ENCODE measurements around the gene DBX1.

Gene DBX1

DNA sequence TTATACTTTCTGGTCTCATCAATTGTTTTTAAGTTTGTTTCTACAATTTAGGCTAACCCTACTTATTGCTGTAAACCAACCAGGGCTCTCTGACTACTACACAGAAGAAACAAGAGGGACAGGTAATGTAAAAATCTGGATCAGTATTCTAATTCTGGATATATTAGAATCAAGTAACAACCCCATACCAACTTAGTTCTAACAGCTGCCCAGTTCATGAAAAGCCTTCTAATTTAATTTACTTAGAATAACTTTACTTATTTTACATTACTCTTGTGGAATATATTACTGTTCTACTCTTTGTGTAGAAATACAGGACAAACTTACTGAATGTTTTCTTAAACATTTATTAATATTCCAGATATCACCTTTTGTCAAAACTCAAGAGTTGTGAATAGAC is 45.5 kb upstream of the DBX1 start:
- Histone ChIP-seq H3K4me1 (ENCODE audit: insufficient read depth, low read length, poor library complexity, severe bottlenecking) (no peaks in the 10 kb centered on the region), H3K9ac (ENCODE audit: low read depth, low read length, poor library complexity, severe bottlenecking) (no peak overlapping the region), H3K9me3 (ENCODE audit: insufficient read depth, low read depth, low read length) (no peaks in the 10 kb centered on the region), H3K36me3 (ENCODE audit: insufficient read depth, low read length) (no peaks in the 10 kb centered on the region), H3F3A (ENCODE audit: low read depth) (no peaks in the 10 kb centered on the region), H3K79me2 (ENCODE audit: insufficient read depth, low read length) (no peaks in the 10 kb centered on the region), H3K9me2 (replicated peaks; ENCODE audit: low read depth, low read length) (no peaks in the 10 kb centered on the region), H2AFZ (ENCODE audit: low read length) (no peak overlapping the region), H3K27me3 (ENCODE audit: insufficient read depth, low read length, poor library complexity, severe bottlenecking) (no peaks in the 10 kb centered on the region), H4K20me1 (ENCODE audit: insufficient read depth, low read length, poor library complexity, severe bottlenecking) (no peaks in the 10 kb centered on the region), H3K4me3 (ENCODE audit: low read length, poor library complexity, severe bottlenecking) (no peak overlapping the region), H3K4me2 (ENCODE audit: low read depth, low read length, poor library complexity, severe bottlenecking) (no peak overlapping the region)
- no peak for TF ChIP-seq EZH2phosphoT487 (IDR thresholded peaks at IDR 0.05; ENCODE audit: borderline replicate concordance)
- TF ChIP-seq, protein P1, sequence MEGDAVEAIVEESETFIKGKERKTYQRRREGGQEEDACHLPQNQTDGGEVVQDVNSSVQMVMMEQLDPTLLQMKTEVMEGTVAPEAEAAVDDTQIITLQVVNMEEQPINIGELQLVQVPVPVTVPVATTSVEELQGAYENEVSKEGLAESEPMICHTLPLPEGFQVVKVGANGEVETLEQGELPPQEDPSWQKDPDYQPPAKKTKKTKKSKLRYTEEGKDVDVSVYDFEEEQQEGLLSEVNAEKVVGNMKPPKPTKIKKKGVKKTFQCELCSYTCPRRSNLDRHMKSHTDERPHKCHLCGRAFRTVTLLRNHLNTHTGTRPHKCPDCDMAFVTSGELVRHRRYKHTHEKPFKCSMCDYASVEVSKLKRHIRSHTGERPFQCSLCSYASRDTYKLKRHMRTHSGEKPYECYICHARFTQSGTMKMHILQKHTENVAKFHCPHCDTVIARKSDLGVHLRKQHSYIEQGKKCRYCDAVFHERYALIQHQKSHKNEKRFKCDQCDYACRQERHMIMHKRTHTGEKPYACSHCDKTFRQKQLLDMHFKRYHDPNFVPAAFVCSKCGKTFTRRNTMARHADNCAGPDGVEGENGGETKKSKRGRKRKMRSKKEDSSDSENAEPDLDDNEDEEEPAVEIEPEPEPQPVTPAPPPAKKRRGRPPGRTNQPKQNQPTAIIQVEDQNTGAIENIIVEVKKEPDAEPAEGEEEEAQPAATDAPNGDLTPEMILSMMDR (conservative IDR thresholded peaks at IDR 0.05; ENCODE audit: low read length), result no peak

DNA sequence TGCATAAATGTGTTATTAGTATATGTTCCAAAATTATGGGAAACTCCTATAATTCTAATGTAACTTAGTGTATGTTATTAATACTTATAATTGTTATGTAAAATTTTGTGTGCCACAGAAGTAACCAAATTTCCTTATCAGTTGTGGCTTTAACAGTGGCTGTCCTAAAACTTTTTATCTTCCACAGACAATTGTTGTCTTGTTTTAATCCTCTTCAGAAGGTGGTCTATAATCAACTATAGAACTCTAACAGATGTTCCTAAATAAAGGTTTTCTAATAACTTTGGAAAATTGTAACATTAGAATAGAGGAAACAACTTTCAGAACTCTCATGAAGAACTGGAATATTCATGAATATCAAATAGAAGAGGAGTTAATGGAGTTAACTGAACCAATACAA is 44.4 kb upstream of the DBX1 start:
- Histone ChIP-seq H3K36me3 (ENCODE audit: insufficient read depth, low read length) (no peaks in the 10 kb centered on the region), H4K20me1 (ENCODE audit: insufficient read depth, low read length, poor library complexity, severe bottlenecking) (no peaks in the 10 kb centered on the region), H3K27me3 (ENCODE audit: insufficient read depth, low read length, poor library complexity, severe bottlenecking) (no peaks in the 10 kb centered on the region), H2AFZ (ENCODE audit: low read length) (no peak overlapping the region), H3K4me2 (ENCODE audit: low read depth, low read length, poor library complexity, severe bottlenecking) (no peak overlapping the region), H3K4me3 (ENCODE audit: low read length, poor library complexity, severe bottlenecking) (no peak overlapping the region), H3K9ac (ENCODE audit: low read depth, low read length, poor library complexity, severe bottlenecking) (no peak overlapping the region), H3K79me2 (ENCODE audit: insufficient read depth, low read length) (no peaks in the 10 kb centered on the region), H3K4me1 (ENCODE audit: insufficient read depth, low read length, poor library complexity, severe bottlenecking) (no peaks in the 10 kb centered on the region), H3K9me2 (replicated peaks; ENCODE audit: low read depth, low read length) (no peaks in the 10 kb centered on the region), H3F3A (ENCODE audit: low read depth) (no peaks in the 10 kb centered on the region), H3K9me3 (ENCODE audit: insufficient read depth, low read depth, low read length) (no peaks in the 10 kb centered on the region)
- no peak for TF ChIP-seq EZH2phosphoT487 (IDR thresholded peaks at IDR 0.05; ENCODE audit: borderline replicate concordance)
- TF ChIP-seq, protein P1 (conservative IDR thresholded peaks at IDR 0.05; ENCODE audit: low read length), result no peak

DNA sequence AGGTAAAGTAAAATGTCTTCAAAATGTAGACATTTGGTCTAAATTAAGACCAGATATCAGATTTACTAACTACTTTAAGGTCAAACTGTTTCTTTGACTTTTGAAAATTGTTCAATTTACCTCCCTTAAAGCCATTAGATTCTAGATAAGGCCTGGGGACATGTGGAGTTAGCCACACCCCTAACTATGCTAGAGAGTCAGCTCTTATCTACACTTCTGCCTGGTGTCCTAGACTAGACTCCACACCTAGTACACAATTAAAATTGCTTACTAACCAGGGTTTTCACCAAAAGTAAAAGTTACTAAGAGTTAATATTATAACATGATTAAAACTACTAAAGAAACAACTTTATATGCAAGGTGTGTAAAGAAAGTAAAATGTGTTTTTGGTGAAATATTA is 43.6 kb upstream of the DBX1 start:
- Histone ChIP-seq H3K9ac (ENCODE audit: low read depth, low read length, poor library complexity, severe bottlenecking) (no peak overlapping the region), H3K9me3 (ENCODE audit: insufficient read depth, low read depth, low read length) (no peaks in the 10 kb centered on the region), H3K4me2 (ENCODE audit: low read depth, low read length, poor library complexity, severe bottlenecking) (no peak overlapping the region), H2AFZ (ENCODE audit: low read length) (no peak overlapping the region), H3K4me1 (ENCODE audit: insufficient read depth, low read length, poor library complexity, severe bottlenecking) (no peaks in the 10 kb centered on the region), H3F3A (ENCODE audit: low read depth) (no peaks in the 10 kb centered on the region), H3K9me2 (replicated peaks; ENCODE audit: low read depth, low read length) (no peaks in the 10 kb centered on the region), H3K79me2 (ENCODE audit: insufficient read depth, low read length) (no peaks in the 10 kb centered on the region), H3K4me3 (ENCODE audit: low read length, poor library complexity, severe bottlenecking) (no peak overlapping the region), H3K36me3 (ENCODE audit: insufficient read depth, low read length) (no peaks in the 10 kb centered on the region), H4K20me1 (ENCODE audit: insufficient read depth, low read length, poor library complexity, severe bottlenecking) (no peaks in the 10 kb centered on the region), H3K27me3 (ENCODE audit: insufficient read depth, low read length, poor library complexity, severe bottlenecking) (no peaks in the 10 kb centered on the region)
- TF ChIP-seq, protein P1 (conservative IDR thresholded peaks at IDR 0.05; ENCODE audit: low read length), result no peak
- TF ChIP-seq EZH2phosphoT487 (IDR thresholded peaks at IDR 0.05; ENCODE audit: borderline replicate concordance), result no peak
